PFSK-1 (cell line): ENCODE data around the gene BOLA2B.

Experiments
- FOXP2 ChIP-seq: optimal IDR thresholded peaks from 2 replicates; pipeline ENCODE3; 2011; ENCODE audit warnings: borderline replicate concordance, control low read depth, inconsistent platforms; ENCODE audit not compliant: insufficient read depth; ENCODE audit errors: extremely low read length, extremely low read depth
- POLR2AphosphoS5 ChIP-seq: IDR thresholded peaks from 2 replicates; pipeline ENCODE4 v1.6.1; 2012; ENCODE audit warnings: low read depth, mild to moderate bottlenecking, control low read depth, low read length, moderate library complexity
- SIN3A ChIP-seq: IDR thresholded peaks from 2 replicates; pipeline ENCODE4 v1.6.1; 2012; ENCODE audit warnings: mild to moderate bottlenecking, low read length, moderate library complexity, borderline replicate concordance; ENCODE audit not compliant: insufficient read depth
- TAF1 ChIP-seq: IDR thresholded peaks from 2 replicates; pipeline ENCODE4 v1.6.1; 2012; ENCODE audit warnings: low read length, control low read depth, borderline replicate concordance; ENCODE audit not compliant: insufficient read depth
- TF ChIP-seq, protein P1 (sequence below), 2 experiments: IDR thresholded peaks; 2 replicates each; pipeline versions ENCODE4 v1.6.1 to v1.8.0; 2011 to 2012; ENCODE audit warnings: low read depth in 2 of 2, low read length in 2 of 2, control low read depth in 1 of 2, inconsistent platforms in 1 of 2, mild to moderate bottlenecking in 1 of 2, moderate library complexity in 1 of 2; ENCODE audit not compliant: insufficient read depth in 1 of 2

BOLA2B gene

DNA sequence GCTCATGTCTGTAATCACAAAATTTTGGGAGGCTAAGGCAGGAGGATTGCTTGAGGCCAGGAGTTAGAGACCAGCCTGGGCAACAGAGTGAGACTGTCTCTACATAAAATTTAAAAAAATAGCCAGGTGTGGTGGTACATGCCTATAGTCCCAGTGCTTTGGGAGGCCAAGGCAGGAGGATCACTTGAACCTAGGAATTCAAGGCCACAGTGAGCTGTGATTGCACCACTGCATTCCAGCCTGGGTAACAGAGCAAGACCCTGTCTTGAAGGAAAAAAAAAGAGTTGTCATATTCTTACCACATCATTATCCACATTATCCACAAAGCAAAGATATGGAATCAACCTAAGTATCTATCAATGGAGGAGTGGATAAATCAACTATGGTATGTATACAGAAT is 49.4 kb downstream of the BOLA2B start:
- TF ChIP-seq, protein P1, sequence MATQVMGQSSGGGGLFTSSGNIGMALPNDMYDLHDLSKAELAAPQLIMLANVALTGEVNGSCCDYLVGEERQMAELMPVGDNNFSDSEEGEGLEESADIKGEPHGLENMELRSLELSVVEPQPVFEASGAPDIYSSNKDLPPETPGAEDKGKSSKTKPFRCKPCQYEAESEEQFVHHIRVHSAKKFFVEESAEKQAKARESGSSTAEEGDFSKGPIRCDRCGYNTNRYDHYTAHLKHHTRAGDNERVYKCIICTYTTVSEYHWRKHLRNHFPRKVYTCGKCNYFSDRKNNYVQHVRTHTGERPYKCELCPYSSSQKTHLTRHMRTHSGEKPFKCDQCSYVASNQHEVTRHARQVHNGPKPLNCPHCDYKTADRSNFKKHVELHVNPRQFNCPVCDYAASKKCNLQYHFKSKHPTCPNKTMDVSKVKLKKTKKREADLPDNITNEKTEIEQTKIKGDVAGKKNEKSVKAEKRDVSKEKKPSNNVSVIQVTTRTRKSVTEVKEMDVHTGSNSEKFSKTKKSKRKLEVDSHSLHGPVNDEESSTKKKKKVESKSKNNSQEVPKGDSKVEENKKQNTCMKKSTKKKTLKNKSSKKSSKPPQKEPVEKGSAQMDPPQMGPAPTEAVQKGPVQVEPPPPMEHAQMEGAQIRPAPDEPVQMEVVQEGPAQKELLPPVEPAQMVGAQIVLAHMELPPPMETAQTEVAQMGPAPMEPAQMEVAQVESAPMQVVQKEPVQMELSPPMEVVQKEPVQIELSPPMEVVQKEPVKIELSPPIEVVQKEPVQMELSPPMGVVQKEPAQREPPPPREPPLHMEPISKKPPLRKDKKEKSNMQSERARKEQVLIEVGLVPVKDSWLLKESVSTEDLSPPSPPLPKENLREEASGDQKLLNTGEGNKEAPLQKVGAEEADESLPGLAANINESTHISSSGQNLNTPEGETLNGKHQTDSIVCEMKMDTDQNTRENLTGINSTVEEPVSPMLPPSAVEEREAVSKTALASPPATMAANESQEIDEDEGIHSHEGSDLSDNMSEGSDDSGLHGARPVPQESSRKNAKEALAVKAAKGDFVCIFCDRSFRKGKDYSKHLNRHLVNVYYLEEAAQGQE (IDR thresholded peaks at IDR 0.05; ENCODE audit: insufficient read depth in 1 of 2, low read depth in 2 of 2, low read length in 2 of 2), result no peak
- TF ChIP-seq POLR2AphosphoS5, result no peak
- no peak for TF ChIP-seq TAF1
- TF ChIP-seq SIN3A, result no peak
- no peak for TF ChIP-seq FOXP2

DNA sequence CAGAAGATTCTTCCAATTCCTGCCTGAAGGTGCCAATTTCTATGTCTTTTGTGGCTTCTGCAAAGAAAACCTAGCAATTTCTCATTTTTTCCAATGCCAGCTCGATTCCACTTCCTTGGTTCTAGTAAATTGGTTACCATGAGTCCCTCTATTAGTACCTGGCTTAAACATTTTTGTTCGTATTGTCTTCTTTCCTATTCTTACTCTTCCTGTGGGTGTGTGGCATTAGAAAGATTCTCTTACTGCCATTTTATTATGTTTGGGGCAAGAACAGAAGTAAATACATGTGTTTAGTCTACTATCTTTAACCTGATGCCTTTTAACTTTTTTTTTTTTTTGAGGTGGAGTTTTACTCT is 50.1 kb downstream of the BOLA2B start:
- TF ChIP-seq SIN3A (no peak), POLR2AphosphoS5 (no peak), TAF1 (no peak), FOXP2 (no peak)
- TF ChIP-seq, protein P1 (IDR thresholded peaks at IDR 0.05; ENCODE audit: insufficient read depth in 1 of 2, low read depth in 2 of 2, low read length in 2 of 2), result no peak
